Measurements from ENCODE around the gene POFUT1. TPM values are rescaled to one million over a fixed set of nuclear protein-coding genes. Genes with fewer than 3 reads are reported as not detected.
"Not testable (repeated sequence)": the region's sequence is repeated elsewhere in the genome, so short reads cannot be mapped to it uniquely, and the experiment has no call there.

The POFUT1 gene
- total RNA-seq, 1 donor = 50.1 TPM

DNA sequence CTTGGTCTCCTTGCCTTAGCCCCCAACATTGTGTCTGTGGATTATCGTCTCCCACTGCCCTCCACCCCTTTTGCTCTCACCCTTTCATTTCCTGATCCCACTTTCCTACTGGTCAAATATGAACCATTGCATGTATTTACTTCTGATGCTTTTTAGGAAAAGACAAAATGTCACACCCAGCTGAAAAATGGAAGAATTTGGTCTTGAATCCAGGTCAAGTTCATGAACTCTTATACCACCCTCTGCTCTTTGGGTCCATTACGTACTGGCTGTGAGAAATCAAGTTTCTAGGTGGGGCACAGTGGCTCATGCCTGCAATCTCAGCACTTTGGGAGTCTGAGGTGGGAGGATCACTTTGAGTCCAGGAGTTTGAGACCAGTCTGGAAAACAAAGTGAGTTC lies 54.0 kb downstream of the POFUT1 start:
- no peak overlapping the region for H3K4me3 ChIP-seq (ENCODE audit: low read depth, low read length)
- no peak for DNase-seq (ENCODE audit: low read depth)
- TF ChIP-seq, protein P1, sequence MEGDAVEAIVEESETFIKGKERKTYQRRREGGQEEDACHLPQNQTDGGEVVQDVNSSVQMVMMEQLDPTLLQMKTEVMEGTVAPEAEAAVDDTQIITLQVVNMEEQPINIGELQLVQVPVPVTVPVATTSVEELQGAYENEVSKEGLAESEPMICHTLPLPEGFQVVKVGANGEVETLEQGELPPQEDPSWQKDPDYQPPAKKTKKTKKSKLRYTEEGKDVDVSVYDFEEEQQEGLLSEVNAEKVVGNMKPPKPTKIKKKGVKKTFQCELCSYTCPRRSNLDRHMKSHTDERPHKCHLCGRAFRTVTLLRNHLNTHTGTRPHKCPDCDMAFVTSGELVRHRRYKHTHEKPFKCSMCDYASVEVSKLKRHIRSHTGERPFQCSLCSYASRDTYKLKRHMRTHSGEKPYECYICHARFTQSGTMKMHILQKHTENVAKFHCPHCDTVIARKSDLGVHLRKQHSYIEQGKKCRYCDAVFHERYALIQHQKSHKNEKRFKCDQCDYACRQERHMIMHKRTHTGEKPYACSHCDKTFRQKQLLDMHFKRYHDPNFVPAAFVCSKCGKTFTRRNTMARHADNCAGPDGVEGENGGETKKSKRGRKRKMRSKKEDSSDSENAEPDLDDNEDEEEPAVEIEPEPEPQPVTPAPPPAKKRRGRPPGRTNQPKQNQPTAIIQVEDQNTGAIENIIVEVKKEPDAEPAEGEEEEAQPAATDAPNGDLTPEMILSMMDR (IDR thresholded peaks at IDR 0.05; ENCODE audit: insufficient read depth, low read depth, low read length) = no peak

DNA sequence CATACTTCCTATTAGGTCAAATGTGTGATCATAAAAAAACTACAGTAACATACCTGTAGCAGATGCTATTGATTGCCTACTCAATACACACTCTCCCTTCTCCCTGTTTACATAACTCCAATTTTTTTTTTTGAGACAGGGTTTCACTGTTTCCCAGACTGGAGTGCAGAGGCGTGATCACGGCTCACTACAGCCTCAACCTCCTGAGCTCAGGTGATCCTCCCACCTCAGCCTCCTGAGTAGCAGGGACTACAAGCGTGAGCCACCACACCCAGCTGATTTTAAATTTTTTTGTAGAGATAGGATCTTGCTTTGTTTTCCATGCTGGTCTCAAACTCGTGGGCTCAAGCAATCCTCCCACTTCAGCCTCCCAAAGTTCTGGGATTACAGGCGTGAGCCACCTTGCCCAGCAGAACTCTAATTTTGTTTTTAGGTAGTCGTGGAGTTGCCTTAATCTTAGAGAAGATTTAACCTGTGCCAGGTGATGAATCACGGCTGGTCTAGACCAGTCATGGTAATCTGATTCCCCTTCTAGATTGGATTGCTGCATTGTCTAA lies 55.8 kb downstream of the POFUT1 start:
- TF ChIP-seq, protein P1 (IDR thresholded peaks at IDR 0.05; ENCODE audit: insufficient read depth, low read depth, low read length) = no peak
- DNase-seq (ENCODE audit: low read depth) = no peak

DNA sequence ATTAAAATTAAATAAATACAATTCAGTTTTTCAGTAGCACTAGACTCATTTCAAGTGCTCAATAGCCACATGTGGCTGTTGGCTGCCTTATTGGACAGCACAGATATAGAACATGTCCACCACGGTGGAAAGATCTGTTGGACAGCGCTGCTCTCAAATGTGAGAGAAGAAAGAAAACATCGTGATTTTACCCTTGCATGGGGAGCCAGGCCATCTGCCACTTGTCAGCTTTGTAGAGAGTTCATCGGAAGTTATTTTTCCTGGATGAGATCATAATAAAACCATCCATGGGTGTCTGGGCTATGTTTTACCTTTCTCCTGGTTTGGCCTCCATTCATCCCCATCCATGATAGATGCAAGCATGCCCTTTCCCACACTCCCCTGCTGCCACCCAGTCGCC lies 63.9 kb downstream of the POFUT1 start:
- H3K4me3 ChIP-seq (ENCODE audit: low read depth, low read length) = no peak overlapping the region
- DNase-seq (ENCODE audit: low read depth) = no peak
- TF ChIP-seq, protein P1 (IDR thresholded peaks at IDR 0.05; ENCODE audit: insufficient read depth, low read depth, low read length) = no peak

More for the DNA sequence above, 55.8 kb downstream of the POFUT1 start:
- no peak overlapping the region for H3K4me3 ChIP-seq (ENCODE audit: low read depth, low read length)

DNA sequence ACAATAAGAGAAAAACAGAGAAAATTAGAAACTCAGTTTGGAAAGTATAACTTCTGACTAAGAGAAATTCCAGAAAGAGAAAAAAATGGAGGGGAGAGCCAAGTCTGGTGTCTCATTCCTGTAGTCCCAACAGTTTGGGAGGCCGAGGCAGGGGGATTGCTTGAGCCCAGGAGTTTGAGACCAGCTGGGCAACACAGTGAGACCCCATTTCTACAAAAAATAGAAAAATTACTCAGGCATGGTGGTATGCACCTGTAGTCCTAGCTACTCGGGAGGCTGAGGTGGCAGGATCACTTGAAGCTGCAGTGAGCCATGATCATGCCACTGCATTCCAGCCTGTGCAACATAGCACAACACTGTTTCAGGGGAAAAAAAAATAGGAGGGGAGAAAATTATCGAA lies 66.7 kb downstream of the POFUT1 start:
- H3K4me3 ChIP-seq (ENCODE audit: low read depth, low read length) = no peak overlapping the region
- TF ChIP-seq, protein P1 (IDR thresholded peaks at IDR 0.05; ENCODE audit: insufficient read depth, low read depth, low read length) = no peak
- no peak for DNase-seq (ENCODE audit: low read depth)

DNA sequence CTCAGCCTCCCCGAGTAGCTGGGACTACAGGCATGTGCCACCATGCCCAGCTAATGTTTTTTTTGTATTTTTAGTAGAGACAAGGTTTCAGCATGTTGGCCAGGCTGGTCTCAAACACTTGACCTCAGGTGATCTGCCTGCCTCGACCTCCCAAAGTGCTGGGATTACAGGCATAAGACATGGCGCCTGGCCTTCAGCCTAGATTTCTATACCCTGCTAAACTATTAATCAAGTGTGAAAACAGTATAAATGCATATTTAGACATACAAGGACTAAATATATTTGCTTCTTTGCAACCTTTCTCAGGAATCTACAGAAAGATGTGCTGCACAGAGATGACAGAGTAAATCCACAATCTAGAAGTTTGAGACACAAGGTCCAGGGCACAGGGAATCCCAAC lies 67.5 kb downstream of the POFUT1 start:
- H3K4me3 ChIP-seq (ENCODE audit: low read depth, low read length); DNase-seq (ENCODE audit: low read depth): not testable (repeated sequence)

DNA sequence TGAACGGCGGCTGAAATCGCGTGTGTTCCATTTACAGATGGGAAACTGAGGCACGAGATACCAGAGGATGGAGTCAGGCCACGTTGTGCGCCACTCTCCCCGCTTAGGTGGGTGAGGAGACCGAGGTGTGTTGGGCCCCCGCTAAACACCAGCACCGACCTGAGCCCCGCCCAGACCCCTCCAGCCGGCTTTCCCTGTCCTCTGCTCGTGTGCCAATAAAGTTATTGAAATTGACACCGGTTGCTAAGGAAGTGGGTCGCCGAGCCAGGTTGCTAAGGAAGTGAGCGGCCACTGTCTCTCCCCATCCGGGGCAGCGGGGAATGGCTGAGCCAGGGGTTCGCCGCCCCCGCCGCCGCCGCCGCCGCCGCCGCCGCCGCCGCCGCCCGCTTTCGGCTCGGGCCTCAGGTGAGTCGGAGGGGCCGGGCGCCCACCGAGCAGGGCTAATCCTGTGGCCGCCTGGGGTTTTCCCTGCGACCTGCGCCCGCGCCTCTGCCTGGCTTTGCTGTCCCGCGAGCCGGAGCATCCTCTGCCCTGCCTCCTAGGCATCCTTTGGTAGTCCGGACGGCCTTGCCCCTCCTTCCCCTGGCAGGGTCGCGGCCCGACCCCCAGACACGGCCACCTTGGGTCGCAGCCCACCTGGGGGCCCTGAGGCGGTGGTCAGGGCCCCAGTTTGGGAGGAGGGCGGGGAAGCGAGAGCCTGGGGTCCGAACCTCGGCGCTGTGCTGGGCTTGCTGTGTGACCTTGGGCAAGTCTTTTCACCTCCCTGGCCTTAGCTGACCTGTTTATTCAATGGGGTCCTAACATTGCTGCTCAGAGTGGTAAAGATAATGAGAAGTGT lies 69.9 kb downstream of the POFUT1 start, which contains the start of gene KIF3B:
Gene KIF3B (plus strand): TSS at position 291 of the 838 bp plus-strand sequence. CDS start 32,127 bp downstream, outside the sequence.
- peak within 1 kb of the TSS; percentile 94 for H3K4me3 ChIP-seq (ENCODE audit: low read depth, low read length)
- TF ChIP-seq, protein P1 (IDR thresholded peaks at IDR 0.05; ENCODE audit: insufficient read depth, low read depth, low read length) = no peak
- peak; percentile 91 for DNase-seq (ENCODE audit: low read depth)

DNA sequence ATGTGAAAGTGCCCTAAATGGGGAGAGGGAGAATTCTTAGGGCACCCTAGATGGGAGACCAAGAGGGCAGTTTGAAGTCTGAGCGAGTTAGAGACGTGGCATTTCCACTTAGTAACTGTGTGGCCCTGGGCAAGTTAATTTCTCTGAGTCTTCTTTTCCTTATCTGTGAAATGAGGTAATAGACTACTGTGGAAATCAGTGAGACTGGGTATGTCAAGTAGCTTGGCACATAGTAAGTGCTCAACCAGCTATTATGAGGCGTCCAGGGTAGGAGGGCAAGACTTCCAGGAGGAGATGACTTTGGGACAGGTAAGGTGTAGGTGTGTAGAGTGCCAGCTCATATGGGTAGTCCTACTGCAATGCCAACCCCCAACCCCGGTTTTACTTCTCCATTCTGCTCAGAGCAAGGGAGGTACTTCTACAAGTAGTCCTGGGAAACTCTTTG lies 70.5 kb downstream of the POFUT1 start:
- TF ChIP-seq, protein P1 (IDR thresholded peaks at IDR 0.05; ENCODE audit: insufficient read depth, low read depth, low read length) = no peak
- H3K4me3 ChIP-seq (ENCODE audit: low read depth, low read length) = peak overlapping the region; percentile 94
- DNase-seq (ENCODE audit: low read depth) = peak; percentile 27

Data from fibroblast of villous mesenchyme (primary cell).